Ascending aorta (tissue), 2 donors: ENCODE measurements around the gene RPTOR. TPM values are rescaled to one million over a fixed set of nuclear protein-coding genes. Genes with fewer than 3 reads are reported as not detected.

ENCODE experiments used
- DNase-seq, 2 donors: peaks; one replicate each; pipeline ENCODE4 v3.0.0-alpha.2; 2019; ENCODE audit warnings: low spot score in 2 of 2
- H3K27ac ChIP-seq, 2 donors: fragments of 200-600 bp; sonication (generic); one replicate each; pipeline ENCODE4 v1.5.1; 2016 to 2017; ENCODE audit warnings: mild to moderate bottlenecking in 1 of 2
- H3K27me3 ChIP-seq: fragments of 200-600 bp; sonication (generic); one replicate; pipeline ENCODE4 v1.5.1; 2017
- H3K36me3 ChIP-seq, 2 donors: fragments of 200-600 bp; sonication (generic); one replicate each; pipeline ENCODE4 v1.5.1; 2016
- H3K4me1 ChIP-seq, 2 donors: fragments of 200-600 bp; sonication (generic); one replicate each; pipeline ENCODE4 v1.5.1; 2016 to 2017; ENCODE audit warnings: mild to moderate bottlenecking in 1 of 2
- H3K4me3 ChIP-seq, 2 donors: fragments of 200-600 bp; sonication (generic); one replicate each; pipeline ENCODE4 v1.5.1; 2016 to 2017; ENCODE audit warnings: mild to moderate bottlenecking in 1 of 2
- H3K9me3 ChIP-seq, 2 donors: fragments of 200-600 bp; sonication (generic); one replicate each; pipeline ENCODE4 v1.5.1; 2016
- CTCF ChIP-seq, 3 experiments: fragments of 200-600 bp in 2 of 3; fragments of 450-650 bp in 1 of 3; sonication (generic) in 2 of 3; IDR thresholded peaks; one replicate each; pipeline ENCODE4 v1.5.1; 2016 to 2019; ENCODE audit warnings: antibody characterized with exemption in 3 of 3, mild to moderate bottlenecking in 1 of 3, moderate library complexity in 1 of 3
- intact Hi-C: fragments of 100-400 bp; cut with DNase I; formaldehyde crosslinking; loops from one replicate; pipeline ENCODE4 v1.15.1; 2023
- total RNA-seq: library from RNA; depleted of rRNA; stranded (reverse); fragments of >200 nt; gene quantifications from one replicate; pipeline ENCODE4 v1.1.0, GENCODE V29; 2016

Gene RPTOR
- total RNA-seq, 1 donor from 2014 or later = 36.1 TPM

GRCh38 chr17:80650751-80651518, 106.3 kb downstream of the RPTOR start:
- TF ChIP-seq CTCF (IDR thresholded peaks at IDR 0.05) = no peak
- Histone ChIP-seq H3K27ac (no peak overlapping the region), H3K36me3 (no peaks in the 10 kb centered on the region), H3K4me1 (peaks cover 0 to 16% of the 10 kb centered on the region in 2 donors), H3K9me3 (no peaks in the 10 kb centered on the region), H3K27me3 (no peaks in the 10 kb centered on the region), H3K4me3 (no peak overlapping the region)
- intact Hi-C loops = no loop called here
- no peak for DNase-seq

DNA sequence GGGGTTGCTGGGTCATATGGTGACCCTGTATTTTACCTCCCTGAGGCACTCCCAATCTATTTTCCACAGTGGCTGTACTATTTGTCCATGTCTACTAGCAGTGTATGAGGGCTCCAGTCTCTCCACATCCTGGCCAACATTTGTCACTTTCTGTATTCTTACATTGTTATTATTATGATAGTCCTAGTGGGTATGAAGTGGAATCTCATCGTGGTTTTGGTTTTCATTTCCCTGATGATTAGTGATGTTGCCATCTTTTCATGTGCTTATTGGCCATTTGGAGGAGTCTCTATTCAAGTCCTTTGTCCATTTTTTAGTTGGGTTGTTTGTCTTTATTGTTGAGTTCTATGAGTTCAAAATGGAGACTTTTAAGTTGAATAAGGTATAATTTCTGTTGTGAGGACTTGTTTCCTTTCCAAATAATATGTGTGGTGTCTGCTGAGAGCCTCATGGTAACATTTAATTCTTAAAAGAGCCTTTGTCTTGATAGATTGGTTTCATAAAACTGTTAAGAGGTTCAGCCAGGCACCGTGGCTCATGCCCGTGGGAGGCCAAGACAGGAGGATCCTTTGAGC, 108.2 kb downstream of the RPTOR start:
- Histone ChIP-seq H3K4me3 (no peak overlapping the region), H3K27ac (no peak overlapping the region), H3K36me3 (no peaks in the 10 kb centered on the region), H3K27me3 (no peaks in the 10 kb centered on the region), H3K9me3 (peaks cover 0 to 6% of the 10 kb centered on the region in 2 donors), H3K4me1 (peaks cover 0 to 16% of the 10 kb centered on the region in 2 donors)
- intact Hi-C loops = no loop called here
- TF ChIP-seq CTCF (IDR thresholded peaks at IDR 0.05) = no peak
- DNase-seq = no peak

DNA sequence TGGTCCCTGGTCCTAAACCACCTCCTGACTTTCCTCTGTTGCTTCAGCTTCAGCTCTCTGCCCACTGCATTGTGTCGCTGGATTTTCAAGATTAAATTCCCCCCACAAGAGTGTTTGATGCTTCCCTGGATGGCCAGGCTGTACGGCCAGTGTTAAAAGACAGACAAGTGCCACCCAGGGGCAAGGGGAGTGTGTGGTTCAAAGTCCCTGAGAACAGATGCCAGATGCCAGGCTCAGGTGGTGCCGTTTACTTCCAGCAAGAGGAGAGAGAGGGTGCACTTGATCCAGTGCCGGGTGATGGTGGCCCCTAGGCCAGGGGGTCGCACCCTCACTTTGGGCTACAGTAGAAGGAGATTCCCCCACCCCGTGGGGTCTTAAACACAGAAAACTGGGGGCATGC, 109.2 kb downstream of the RPTOR start:
- H3K27me3 ChIP-seq = no peaks in the 10 kb centered on the region
- intact Hi-C loops = no loop called here
- TF ChIP-seq CTCF (IDR thresholded peaks at IDR 0.05) = no peak
- H3K4me3 ChIP-seq = no peak overlapping the region
- H3K9me3 ChIP-seq = peaks cover 0 to 6% of the 10 kb centered on the region in 2 donors
- H3K4me1 ChIP-seq = peaks cover 0 to 16% of the 10 kb centered on the region in 2 donors
- no peaks in the 10 kb centered on the region for H3K36me3 ChIP-seq
- no peak overlapping the region for H3K27ac ChIP-seq
- DNase-seq = no peak

GRCh38 chr17:80655608-80656007, 111.0 kb downstream of the RPTOR start:
- Histone ChIP-seq H3K36me3 (no peaks in the 10 kb centered on the region), H3K4me3 (no peak overlapping the region), H3K27ac (no peak overlapping the region), H3K4me1 (no peaks in the 10 kb centered on the region), H3K9me3 (peaks cover 0 to 6% of the 10 kb centered on the region in 2 donors), H3K27me3 (no peaks in the 10 kb centered on the region)
- DNase-seq = no peak
- TF ChIP-seq CTCF (IDR thresholded peaks at IDR 0.05) = no peak
- intact Hi-C loops = no loop called here

DNA sequence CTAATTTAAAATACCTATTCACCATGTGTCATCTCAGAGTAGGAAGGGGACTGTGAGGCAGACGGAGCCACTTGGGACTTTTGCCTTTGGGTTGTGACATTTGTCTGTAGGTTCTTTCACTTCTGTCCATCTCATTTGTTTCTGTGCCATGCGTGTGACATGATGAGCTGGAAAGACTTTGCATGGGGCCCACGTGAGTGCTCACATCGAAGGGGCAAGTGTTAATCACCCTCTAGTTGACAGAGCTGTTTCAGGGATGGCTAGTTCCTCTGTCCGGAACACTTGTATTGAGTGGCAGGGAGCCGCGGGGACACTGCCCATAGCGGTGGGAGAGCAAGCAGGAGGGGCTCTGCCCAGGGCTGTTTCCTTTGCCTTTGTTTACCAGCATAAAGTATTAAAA, 112.0 kb downstream of the RPTOR start:
- no peaks in the 10 kb centered on the region for H3K4me1 ChIP-seq
- intact Hi-C loops = no loop called here

More for the DNA sequence above, 112.0 kb downstream of the RPTOR start:
- no peaks in the 10 kb centered on the region for H3K27me3 ChIP-seq
- no peak for DNase-seq
- H3K4me3 ChIP-seq = no peak overlapping the region
- no peak overlapping the region for H3K27ac ChIP-seq
- peaks cover 0 to 6% of the 10 kb centered on the region in 2 donors for H3K9me3 ChIP-seq
- no peaks in the 10 kb centered on the region for H3K36me3 ChIP-seq
- TF ChIP-seq CTCF (IDR thresholded peaks at IDR 0.05) = no peak
